ENCODE results near the gene APRT. TPM values are rescaled to one million over a fixed set of nuclear protein-coding genes. Genes with fewer than 3 reads are reported as not detected.

Gene APRT
- total RNA-seq, 4 donors from 2014 or later, result 32.5 to 82.2 (median 56.3) TPM

GRCh38 chr16:88819126-88819525 lies 7.4 kb upstream of the APRT start:
- TF ChIP-seq CTCF (IDR thresholded peaks at IDR 0.05) (no peak), POLR2A (IDR thresholded peaks at IDR 0.05) (no peak)
- intact Hi-C loops (cut with DNase I; ENCODE audit: low total_unique reads), result no loop called here
- H3K4me1 ChIP-seq, result no peaks in the 10 kb centered on the region
- H3K27ac ChIP-seq, result no peak overlapping the region
- no peak for DNase-seq
- no peaks in the 10 kb centered on the region for H3K27me3 ChIP-seq
- no peak overlapping the region for H3K4me3 ChIP-seq
- no peaks in the 10 kb centered on the region for H3K9me3 ChIP-seq
- no peaks in the 10 kb centered on the region for H3K36me3 ChIP-seq

GRCh38 chr16:88818575-88818874 lies 6.8 kb upstream of the APRT start:
- TF ChIP-seq POLR2A (IDR thresholded peaks at IDR 0.05) (no peak), CTCF (IDR thresholded peaks at IDR 0.05) (no peak)
- no peak overlapping the region for H3K4me3 ChIP-seq
- no peak for DNase-seq
- H3K36me3 ChIP-seq, result no peaks in the 10 kb centered on the region
- H3K4me1 ChIP-seq, result no peaks in the 10 kb centered on the region
- intact Hi-C loops (cut with DNase I; ENCODE audit: low total_unique reads), result no loop called here
- H3K27me3 ChIP-seq, result no peaks in the 10 kb centered on the region
- no peaks in the 10 kb centered on the region for H3K9me3 ChIP-seq
- no peak overlapping the region for H3K27ac ChIP-seq

- H3K27ac ChIP-seq, result no peak overlapping the region
These were observed 6.3 kb upstream of the APRT start for GRCh38 chr16:88817785-88818574.

GRCh38 chr16:88816736-88817535 lies 5.2 kb upstream of the APRT start:
- no peak for TF ChIP-seq POLR2A (IDR thresholded peaks at IDR 0.05)
- TF ChIP-seq CTCF (IDR thresholded peaks at IDR 0.05), result no peak
- Histone ChIP-seq H3K4me1 (peaks cover 0 to 6% of the 10 kb centered on the region in 2 donors), H3K9me3 (no peaks in the 10 kb centered on the region), H3K36me3 (no peaks in the 10 kb centered on the region), H3K27me3 (no peaks in the 10 kb centered on the region), H3K27ac (no peak overlapping the region), H3K4me3 (no peak overlapping the region)
- DNase-seq, result no peak
- intact Hi-C loops (cut with DNase I; ENCODE audit: low total_unique reads), result no loop called here

More at GRCh38 chr16:88817785-88818574, 6.3 kb upstream of the APRT start:
- no peaks in the 10 kb centered on the region for H3K4me1 ChIP-seq
- no peaks in the 10 kb centered on the region for H3K9me3 ChIP-seq
- no peaks in the 10 kb centered on the region for H3K27me3 ChIP-seq
- TF ChIP-seq CTCF (IDR thresholded peaks at IDR 0.05) (no peak), POLR2A (IDR thresholded peaks at IDR 0.05) (no peak)
- H3K36me3 ChIP-seq, result no peaks in the 10 kb centered on the region
- intact Hi-C loops (cut with DNase I; ENCODE audit: low total_unique reads), result no loop called here
- no peak for DNase-seq
- no peak overlapping the region for H3K4me3 ChIP-seq

Data from uterus (tissue), 4 donors.